Activated naive CD4-positive, alpha-beta T cell treated with anti-CD3 and anti-CD28 coated beads, Interleukin-2, amount 10 ng/mL, durations not matched to agents 7 days and 5 days (primary cell): ENCODE data around the gene NOL4L.
A peak's percentile ranks its signal among the peaks of the same experiment; 100 is the strongest.

Experiments used
- CTCF ChIA-PET: fragments of 350-600 bp; sonication (Branson Sonifier 250); formaldehyde crosslinking; loops from one replicate; lab custom pipeline; 2021; ENCODE audit warnings: antibody characterized with exemption; lab: Charles Lee
- DNase-seq: peaks from one replicate; pipeline ENCODE4 v3.0.0-alpha.2; 2020
- H3K27ac Mint-ChIP-seq: one replicate; pipeline ENCODE4 v1.8.0; 2021; ENCODE audit warnings: mild to moderate bottlenecking, moderate library complexity, mixed read lengths
- H3K27me3 Mint-ChIP-seq: one replicate; pipeline ENCODE4 v1.8.0; 2021; ENCODE audit warnings: mild to moderate bottlenecking, mixed read lengths
- H3K36me3 Mint-ChIP-seq: one replicate; pipeline ENCODE4 v1.8.0; 2021; ENCODE audit warnings: mixed read lengths
- H3K4me1 Mint-ChIP-seq: one replicate; pipeline ENCODE4 v1.8.0; 2021; ENCODE audit warnings: mixed read lengths
- H3K4me3 Mint-ChIP-seq: one replicate; pipeline ENCODE4 v1.8.0; 2021; ENCODE audit warnings: mild to moderate bottlenecking, moderate library complexity, mixed read lengths
- H3K9me3 Mint-ChIP-seq: one replicate; pipeline ENCODE4 v1.8.0; 2021; ENCODE audit warnings: mixed read lengths

The NOL4L gene

DNA sequence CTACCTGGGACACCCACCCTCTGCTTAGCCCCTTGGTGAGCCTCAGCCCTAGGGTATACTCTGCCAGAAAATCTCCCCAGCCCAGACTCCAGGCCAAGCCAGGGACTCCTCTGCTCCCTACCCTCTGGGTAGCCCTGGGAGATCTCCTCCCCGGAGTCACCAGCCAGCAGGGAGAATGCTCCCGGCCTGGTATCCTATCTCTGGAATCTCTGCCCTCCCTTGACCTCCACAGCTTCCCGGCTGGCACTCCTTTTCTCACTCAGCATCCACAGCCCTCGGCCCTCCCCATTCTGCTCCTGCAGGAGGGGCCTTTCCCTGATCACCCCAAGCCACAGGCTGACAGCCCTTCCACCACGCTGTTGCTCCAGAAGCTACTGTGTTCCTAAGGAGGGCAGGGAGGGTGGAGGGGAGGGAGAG lies 22.6 kb downstream of the NOL4L start:
- CTCF ChIA-PET, result no interaction called here
- Mint-ChIP-seq H3K4me3 (no peak overlapping the region), H3K27ac (peak overlapping the region; percentile 69), H3K4me1 (peaks cover 18% of the 10 kb centered on the region), H3K36me3 (no peaks in the 10 kb centered on the region), H3K9me3 (no peaks in the 10 kb centered on the region), H3K27me3 (no peaks in the 10 kb centered on the region)
- DNase-seq, result no peak

DNA sequence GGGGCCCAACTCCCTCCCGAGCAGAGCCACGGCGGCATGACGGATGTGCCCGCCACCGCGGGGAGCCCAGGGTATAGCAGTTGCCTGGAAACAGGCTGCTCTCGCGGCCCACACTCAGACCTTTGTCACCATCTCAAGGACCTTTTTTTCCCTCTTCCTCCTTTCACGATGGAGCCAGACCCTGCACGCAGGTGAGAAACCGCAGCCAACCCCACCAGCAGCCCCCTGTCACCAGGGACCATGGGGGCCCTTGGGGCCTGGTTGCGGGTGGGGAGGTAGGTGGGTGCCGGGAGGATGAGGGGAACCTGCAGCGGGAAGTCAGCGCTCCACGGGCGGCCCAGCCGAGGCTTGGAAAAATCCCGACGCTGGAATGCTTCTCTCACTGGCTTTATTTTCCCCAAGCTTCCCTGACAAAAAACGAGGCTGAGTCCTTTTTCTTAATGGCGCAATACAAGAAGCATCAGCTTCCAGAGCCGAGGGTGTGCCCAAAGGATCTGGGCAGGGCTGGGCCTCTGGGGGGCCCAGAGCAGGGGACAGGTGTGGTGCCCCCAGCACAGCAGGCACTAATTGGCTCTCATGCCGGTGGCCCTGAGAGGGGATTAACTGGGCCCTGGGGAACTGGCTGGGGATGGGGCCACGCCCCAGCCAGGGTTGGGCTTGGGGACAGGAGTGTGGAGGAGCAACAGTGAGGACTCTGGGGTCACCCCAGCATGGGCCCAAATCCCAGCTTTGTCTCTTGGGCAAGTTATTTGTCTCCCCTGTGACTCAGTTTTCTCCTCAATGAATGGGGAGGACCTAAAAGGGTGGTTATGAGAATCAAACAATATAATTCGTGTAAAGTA lies 23.9 kb downstream of the NOL4L start:
- H3K4me1 Mint-ChIP-seq, result peaks cover 19% of the 10 kb centered on the region
- H3K27me3 Mint-ChIP-seq, result no peaks in the 10 kb centered on the region
- CTCF ChIA-PET, result interaction anchor here (1.5 kb wide), 1 partner anchor 39 kb away, joined by 5 read pairs; no protein-coding TSS in a partner anchor
- no peaks in the 10 kb centered on the region for H3K36me3 Mint-ChIP-seq
- H3K4me3 Mint-ChIP-seq, result no peak overlapping the region
- H3K27ac Mint-ChIP-seq, result no peak overlapping the region
- H3K9me3 Mint-ChIP-seq, result no peaks in the 10 kb centered on the region
- DNase-seq, result no peak

DNA sequence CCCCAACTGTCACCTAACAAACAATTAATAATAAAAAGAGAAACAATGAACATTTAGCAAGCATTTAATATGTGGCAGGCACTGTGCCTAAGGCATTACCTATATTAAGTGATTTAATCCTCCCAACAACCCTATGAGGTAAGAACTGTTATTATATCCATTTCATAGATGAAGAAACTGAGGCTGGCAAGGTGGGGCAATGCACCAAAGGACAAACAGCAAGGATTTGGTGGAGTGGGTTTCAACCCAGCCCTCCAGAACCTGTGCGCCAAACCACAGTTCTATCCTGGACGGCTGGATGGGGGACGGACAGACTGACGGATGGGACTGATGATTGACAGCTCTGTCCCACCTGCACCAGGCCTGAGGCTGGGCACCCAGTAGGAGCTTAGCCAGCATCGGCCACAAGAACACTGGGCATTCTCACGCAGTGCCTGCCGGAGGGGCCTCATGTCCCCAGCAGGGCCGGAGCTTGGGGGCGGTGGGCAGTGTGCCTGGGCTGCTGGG lies 24.6 kb downstream of the NOL4L start:
- DNase-seq, result no peak
- CTCF ChIA-PET, result interaction anchor here (1.5 kb wide), 1 partner anchor 38 kb away, joined by 5 read pairs; no protein-coding TSS in a partner anchor
- Mint-ChIP-seq H3K27ac (peak overlapping the region; percentile 9), H3K36me3 (no peaks in the 10 kb centered on the region), H3K4me1 (peaks cover 19% of the 10 kb centered on the region), H3K27me3 (no peaks in the 10 kb centered on the region), H3K9me3 (no peaks in the 10 kb centered on the region), H3K4me3 (no peak overlapping the region)

DNA sequence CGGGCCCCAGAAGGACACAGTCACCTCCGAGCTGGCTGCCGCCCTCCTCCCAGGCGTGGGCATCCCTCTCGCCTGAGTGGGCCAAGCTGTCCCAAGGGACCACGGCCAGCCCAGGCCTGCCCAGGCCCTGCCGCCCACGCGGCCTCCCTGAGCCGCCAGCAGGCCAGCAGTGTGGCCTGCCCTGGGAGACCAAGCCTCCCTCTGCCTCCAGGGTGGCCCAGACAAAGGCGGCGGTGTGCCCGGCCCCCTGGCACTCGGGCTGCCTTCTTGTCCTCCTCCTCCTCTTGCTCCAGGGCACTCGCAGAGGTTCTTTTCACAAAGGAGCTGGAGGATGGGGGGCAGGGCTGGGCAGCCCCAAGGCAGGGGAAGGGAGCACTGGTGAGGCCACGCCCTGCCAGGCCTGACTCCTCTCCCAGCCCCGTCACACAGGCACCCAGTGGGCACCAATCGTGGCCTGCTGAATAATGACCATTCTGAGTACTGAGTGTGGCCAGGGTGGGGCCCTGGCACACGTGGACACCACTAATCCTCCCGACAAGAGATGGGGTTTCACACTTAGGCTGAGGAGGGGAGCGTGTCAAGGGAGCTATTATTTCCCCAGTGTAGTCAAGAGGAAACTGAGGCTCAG lies 25.3 kb downstream of the NOL4L start:
- Mint-ChIP-seq H3K9me3 (no peaks in the 10 kb centered on the region), H3K4me3 (no peak overlapping the region), H3K36me3 (no peaks in the 10 kb centered on the region), H3K27ac (no peak overlapping the region), H3K4me1 (peaks cover 24% of the 10 kb centered on the region), H3K27me3 (no peaks in the 10 kb centered on the region)
- no peak for DNase-seq
- CTCF ChIA-PET, result interaction anchor here (1.5 kb wide), 1 partner anchor 38 kb away, joined by 5 read pairs; no protein-coding TSS in a partner anchor

DNA sequence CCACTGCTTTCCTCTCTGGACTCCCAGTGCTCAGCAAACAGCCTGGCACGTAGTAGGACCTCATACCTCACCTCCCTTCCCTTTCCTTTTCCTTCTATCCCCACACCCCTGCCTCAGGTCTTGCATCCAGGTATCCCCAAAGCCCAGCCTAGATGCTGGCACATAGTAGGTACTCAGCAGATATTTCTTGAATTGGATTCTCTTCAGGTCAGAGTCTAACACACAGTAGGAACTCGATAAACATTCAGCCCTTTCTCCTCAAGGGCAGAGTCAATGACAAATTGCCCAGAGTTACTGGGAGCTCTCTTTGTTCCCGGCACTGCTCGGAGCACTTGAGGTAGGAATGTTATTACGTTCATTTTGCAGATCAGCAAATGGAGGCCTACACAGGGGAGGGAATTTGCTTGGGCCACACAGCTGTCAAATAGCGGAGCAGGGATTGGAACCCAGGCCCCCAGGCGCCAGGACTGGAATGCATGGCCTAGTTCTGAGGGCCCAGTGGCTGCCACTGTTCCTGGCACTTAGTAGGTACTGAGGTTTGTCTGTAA lies 25.9 kb downstream of the NOL4L start:
- Mint-ChIP-seq H3K36me3 (no peaks in the 10 kb centered on the region), H3K4me1 (peaks cover 30% of the 10 kb centered on the region), H3K27me3 (no peaks in the 10 kb centered on the region), H3K9me3 (no peaks in the 10 kb centered on the region), H3K4me3 (no peak overlapping the region), H3K27ac (peak overlapping the region; percentile 52)
- DNase-seq, result no peak
- CTCF ChIA-PET, result no interaction called here

DNA sequence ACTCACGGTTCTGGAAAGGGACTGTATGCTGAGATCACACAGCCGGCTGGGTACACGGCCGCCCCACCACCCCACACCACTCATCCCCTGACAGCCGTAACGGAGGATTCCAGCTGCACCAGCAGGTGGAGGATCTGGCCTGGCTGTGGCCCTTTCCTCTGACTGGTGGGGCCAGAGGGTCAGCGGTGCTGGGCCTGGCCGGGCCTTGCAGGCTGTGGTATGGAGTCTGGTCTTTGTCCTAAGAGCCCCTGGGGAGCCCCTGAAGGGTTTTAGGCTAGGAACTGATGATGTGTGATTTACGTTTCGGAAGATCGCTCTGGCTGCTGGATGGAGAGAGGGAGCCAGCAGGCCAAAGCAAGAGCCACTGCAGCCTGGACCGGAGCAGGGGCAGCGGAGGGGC lies 26.6 kb downstream of the NOL4L start:
- no peak overlapping the region for H3K27ac Mint-ChIP-seq
- H3K36me3 Mint-ChIP-seq, result no peaks in the 10 kb centered on the region
- peaks cover 35% of the 10 kb centered on the region for H3K4me1 Mint-ChIP-seq
- CTCF ChIA-PET, result no interaction called here
- H3K4me3 Mint-ChIP-seq, result no peak overlapping the region
- H3K27me3 Mint-ChIP-seq, result no peaks in the 10 kb centered on the region
- H3K9me3 Mint-ChIP-seq, result no peaks in the 10 kb centered on the region
- DNase-seq, result no peak

DNA sequence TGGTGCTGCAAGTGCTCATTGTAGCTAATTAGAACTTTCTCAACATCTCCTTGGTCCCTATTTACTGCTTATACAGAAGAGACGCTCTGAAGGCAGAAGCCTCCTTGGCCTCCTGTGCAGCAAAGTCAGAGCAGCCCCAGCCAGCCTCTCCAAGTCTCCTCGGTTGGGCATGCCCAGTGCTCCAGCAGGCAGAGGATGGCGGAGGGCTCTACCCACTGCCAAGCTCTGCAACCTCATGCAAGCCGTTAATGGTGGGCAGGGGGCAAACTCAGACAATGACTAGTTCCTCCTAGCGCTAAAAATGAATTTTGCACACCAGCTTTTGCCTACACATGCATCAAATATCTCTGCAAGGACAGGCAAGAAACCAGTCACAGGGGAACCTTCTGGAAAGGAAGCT lies 27.8 kb downstream of the NOL4L start:
- Mint-ChIP-seq H3K36me3 (no peaks in the 10 kb centered on the region), H3K4me1 (peaks cover 40% of the 10 kb centered on the region), H3K27ac (no peak overlapping the region), H3K27me3 (no peaks in the 10 kb centered on the region), H3K9me3 (no peaks in the 10 kb centered on the region), H3K4me3 (no peak overlapping the region)
- no peak for DNase-seq
- CTCF ChIA-PET, result no interaction called here

DNA sequence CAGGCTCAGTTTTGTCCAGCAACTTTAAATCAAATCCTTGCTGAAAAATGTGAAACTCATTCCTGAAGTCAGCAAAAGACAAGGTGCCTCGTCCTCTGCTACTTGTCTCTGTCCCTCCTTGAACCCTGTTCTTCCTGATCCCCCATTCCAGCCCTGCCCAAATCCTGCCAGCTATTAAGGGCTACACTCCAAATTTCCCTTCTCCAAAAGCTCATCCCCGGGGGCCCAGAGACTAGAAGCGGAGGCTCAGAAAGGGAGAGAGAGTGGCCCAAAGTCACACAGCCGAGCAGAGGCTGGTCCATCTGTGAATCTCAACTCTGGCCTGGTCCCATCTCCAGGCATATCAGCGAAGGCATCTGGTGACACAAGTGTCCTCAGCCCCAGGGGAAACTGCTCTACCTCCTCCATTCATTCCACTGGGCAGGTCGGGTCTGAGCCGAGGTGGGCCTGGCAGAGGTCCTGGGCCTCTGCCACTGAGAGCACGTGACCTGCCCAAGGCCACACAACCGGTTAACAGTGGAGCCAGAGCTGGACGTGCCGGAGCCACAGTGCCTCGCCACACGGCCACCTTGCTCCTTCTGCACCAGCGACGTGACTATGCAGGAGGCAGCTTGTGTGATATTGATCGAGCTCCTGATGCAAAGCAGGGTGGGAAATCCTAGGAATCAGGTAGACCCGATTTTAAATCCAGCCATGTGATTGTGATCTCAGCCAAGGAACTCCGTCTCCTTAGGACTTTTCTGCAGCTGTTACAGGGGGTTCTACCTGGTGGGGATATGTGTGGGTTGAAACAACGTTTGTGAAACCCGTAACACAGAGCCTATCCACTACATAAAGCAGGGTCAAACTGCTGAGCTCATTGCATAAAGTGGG lies 28.6 kb downstream of the NOL4L start:
- Mint-ChIP-seq H3K4me3 (no peak overlapping the region), H3K27ac (no peak overlapping the region), H3K36me3 (no peaks in the 10 kb centered on the region), H3K4me1 (peaks cover 37% of the 10 kb centered on the region), H3K27me3 (no peaks in the 10 kb centered on the region), H3K9me3 (no peaks in the 10 kb centered on the region)
- no peak for DNase-seq
- CTCF ChIA-PET, result no interaction called here

DNA sequence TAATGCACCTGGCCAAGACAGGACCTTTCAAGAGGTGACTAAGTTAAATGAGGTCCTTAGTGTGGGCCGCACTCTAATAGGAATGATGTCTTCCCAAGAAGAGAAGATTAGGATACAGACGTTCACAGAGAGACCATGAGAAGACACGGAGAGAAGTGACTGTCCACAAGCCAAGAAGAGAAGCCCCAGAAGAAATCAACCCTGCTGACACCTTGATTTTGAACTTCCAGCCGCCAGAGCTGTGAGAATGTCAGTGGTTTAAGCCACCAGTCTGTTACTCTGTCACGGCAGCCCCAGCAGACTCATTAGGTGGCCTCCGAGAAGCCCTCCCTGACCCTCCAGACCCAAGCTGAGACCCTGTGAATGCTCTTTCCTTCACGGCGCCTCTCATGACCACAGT lies 29.5 kb downstream of the NOL4L start:
- Mint-ChIP-seq H3K27ac (no peak overlapping the region), H3K9me3 (no peaks in the 10 kb centered on the region), H3K36me3 (peaks cover 1% of the 10 kb centered on the region), H3K27me3 (no peaks in the 10 kb centered on the region), H3K4me1 (peaks cover 28% of the 10 kb centered on the region), H3K4me3 (no peak overlapping the region)
- no peak for DNase-seq
- CTCF ChIA-PET, result no interaction called here

DNA sequence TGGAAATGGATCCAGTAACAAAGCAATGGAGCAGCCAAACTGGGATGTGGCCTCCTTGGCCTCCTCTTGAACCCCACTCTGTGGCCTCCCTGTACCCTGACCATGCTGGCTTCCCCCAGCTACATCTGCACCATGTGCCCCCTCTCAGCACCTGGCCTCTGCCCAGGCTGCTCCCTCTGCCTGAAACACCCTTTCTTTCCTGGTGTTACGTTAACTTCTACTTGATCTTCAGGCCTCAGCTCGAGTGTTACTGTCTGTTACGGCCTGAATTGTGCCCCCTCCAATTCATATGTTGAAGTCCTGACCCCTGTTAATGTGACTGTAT lies 30.2 kb downstream of the NOL4L start:
- peaks cover 1% of the 10 kb centered on the region for H3K36me3 Mint-ChIP-seq
- CTCF ChIA-PET, result interaction anchor here (1.0 kb wide), 1 partner anchor 14 kb away, joined by 3 read pairs; no protein-coding TSS in a partner anchor
- H3K27me3 Mint-ChIP-seq, result no peaks in the 10 kb centered on the region
- no peaks in the 10 kb centered on the region for H3K9me3 Mint-ChIP-seq
- peaks cover 24% of the 10 kb centered on the region for H3K4me1 Mint-ChIP-seq
- no peak overlapping the region for H3K27ac Mint-ChIP-seq
- H3K4me3 Mint-ChIP-seq, result no peak overlapping the region
- no peak for DNase-seq

DNA sequence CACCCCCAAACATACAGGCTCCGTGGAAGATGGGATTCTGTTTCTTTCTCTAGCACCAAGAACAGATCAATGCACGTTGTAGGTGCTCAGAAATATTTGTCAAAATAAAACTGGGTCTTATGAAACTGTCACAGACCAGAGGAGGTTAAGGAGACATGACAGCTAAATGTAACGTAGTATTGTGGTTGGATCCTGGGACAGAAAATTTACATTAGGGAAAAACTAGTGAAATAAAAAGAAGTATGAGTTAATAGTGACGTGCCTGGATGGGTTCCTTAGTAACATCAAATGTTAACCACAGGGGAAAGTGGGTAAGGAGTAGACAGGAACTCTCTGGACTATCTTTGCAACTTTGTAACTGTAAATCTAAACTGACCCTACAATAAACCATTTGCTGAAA lies 31.5 kb downstream of the NOL4L start:
- Mint-ChIP-seq H3K27ac (no peak overlapping the region), H3K4me1 (peaks cover 25% of the 10 kb centered on the region), H3K9me3 (no peaks in the 10 kb centered on the region), H3K27me3 (no peaks in the 10 kb centered on the region), H3K4me3 (no peak overlapping the region), H3K36me3 (peaks cover 6% of the 10 kb centered on the region)
- no peak for DNase-seq
- CTCF ChIA-PET, result no interaction called here

DNA sequence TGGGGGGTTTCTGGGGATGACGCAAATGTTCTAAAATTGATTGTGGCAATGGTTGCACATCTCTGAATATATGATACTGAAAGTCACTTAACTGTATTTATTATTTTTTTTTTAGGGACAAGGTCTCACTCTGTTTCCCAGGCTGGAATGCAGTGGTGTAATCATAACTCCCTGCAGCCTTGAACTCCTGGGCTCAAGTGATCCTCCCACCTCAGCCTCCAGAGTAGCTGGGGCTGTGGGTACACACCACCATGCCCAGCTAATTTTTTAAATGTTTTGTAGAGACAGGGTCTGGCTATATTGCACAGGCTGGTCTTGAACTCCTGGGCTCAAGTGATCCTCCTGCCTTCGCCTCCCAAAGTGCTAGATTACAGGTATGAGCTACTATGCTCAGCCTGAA lies 33.4 kb downstream of the NOL4L start:
- Mint-ChIP-seq H3K9me3 (no peaks in the 10 kb centered on the region), H3K36me3 (peaks cover 15% of the 10 kb centered on the region), H3K4me1 (peaks cover 37% of the 10 kb centered on the region), H3K4me3 (no peak overlapping the region), H3K27ac (no peak overlapping the region), H3K27me3 (no peaks in the 10 kb centered on the region)
- CTCF ChIA-PET, result no interaction called here
- DNase-seq, result no peak

DNA sequence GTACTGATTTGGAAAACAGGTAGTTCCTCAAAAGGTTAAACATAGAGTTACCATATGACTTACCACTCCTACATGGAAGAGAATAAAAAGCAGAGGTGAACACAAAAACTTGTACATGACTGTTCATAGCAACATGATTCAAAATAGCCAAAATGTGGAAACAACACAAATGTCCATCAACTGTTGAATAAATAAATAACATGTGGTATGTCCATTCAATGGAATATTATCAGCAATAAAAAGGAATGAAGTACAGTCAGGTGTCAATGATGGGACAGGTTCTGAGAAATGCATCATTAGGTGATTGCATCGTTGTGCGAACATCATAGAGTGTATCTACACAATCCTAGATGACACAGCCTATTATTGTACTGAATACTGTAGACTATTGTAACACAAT lies 35.3 kb downstream of the NOL4L start:
- CTCF ChIA-PET, result no interaction called here
- Mint-ChIP-seq H3K27me3 (no peaks in the 10 kb centered on the region), H3K27ac (no peak overlapping the region), H3K36me3 (peaks cover 19% of the 10 kb centered on the region), H3K4me1 (peaks cover 34% of the 10 kb centered on the region), H3K4me3 (no peak overlapping the region), H3K9me3 (no peaks in the 10 kb centered on the region)
- DNase-seq, result no peak

DNA sequence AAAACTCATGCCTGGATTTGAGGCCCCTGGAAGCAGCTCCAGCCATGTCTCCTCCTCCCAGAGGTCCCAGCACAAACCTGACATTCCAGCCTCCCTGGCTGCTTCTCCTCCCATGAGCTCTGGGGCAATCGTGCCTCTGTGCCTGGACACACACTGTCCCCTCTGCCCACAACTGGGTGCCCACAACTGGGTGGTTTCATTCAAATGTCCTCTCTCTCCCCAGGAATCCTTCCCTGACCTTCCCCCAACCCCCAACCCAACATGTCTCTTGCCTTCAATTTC lies 37.4 kb downstream of the NOL4L start:
- no peak for DNase-seq
- Mint-ChIP-seq H3K4me3 (no peak overlapping the region), H3K27me3 (no peaks in the 10 kb centered on the region), H3K9me3 (no peaks in the 10 kb centered on the region), H3K4me1 (peaks cover 32% of the 10 kb centered on the region), H3K27ac (no peak overlapping the region), H3K36me3 (peaks cover 30% of the 10 kb centered on the region)
- CTCF ChIA-PET, result no interaction called here
